HL-60/S4 treated with phorbol 12-myristate 13-acetate at 8.2 ng/mL for 4 days and 3 days (cell line): Measurements from ENCODE around the gene MRPL24.
"Not testable (repeated sequence)": the region's sequence is repeated elsewhere in the genome, so short reads cannot be mapped to it uniquely, and the experiment has no call there.

Experiments
- in situ Hi-C: fragments of 300-500 bp; cut with MboI; formaldehyde crosslinking; loops from 2 replicates; pipeline ENCODE4 v1.15.0; 2022; ENCODE audit warnings: low sequenced_read_pairs

Gene MRPL24

DNA sequence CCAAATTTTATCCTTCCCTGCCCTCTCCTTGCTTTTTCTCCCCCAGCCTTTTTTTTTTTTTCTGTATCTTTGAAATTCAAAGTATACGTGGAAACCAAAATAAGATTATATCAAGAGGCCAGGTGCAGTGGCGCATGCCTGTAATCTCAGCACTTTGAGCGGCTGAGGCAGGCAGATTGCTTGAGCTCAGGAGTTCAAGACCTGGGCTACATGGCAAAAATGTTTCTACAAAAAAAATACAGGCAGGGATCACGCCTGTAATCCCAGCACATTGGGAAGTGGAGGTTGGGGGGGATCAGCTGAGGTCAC lies 19.9 kb upstream of the MRPL24 start:
- in situ Hi-C loops, result no loop called here

DNA sequence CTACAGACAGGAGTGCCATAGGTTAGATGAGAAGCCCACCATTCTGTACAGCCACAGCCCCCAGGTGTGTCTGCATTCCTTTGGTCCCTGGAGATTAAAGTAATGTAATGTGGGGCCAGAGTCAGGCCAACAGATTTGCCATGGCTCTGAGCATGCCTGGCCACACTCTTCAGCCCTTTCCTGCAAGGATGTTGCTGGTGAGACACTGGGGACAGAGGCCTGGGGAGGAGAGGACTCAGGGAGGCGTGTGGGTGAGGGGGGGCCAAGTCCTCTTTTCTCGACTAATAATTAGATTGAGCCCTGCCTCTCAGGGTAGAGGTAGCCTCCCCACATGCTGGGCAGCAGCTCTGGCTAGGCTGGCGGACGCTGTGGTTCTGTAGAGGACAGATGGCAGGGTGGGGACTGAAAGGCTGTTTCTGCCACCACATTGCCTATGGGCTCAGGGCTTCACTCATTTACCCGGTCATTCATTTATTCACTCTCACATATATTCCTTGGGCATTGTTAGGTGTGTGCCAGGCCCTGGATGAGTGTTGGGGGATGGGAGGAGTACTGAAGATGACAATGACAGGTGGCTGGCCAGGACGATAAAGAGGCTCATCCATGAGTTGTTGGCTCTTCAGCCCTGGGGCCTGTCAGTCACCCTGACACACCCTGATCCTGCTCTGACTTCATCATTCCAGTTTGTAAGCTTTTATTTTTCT lies 19.4 kb upstream of the MRPL24 start:
- in situ Hi-C loops, result no loop called here

DNA sequence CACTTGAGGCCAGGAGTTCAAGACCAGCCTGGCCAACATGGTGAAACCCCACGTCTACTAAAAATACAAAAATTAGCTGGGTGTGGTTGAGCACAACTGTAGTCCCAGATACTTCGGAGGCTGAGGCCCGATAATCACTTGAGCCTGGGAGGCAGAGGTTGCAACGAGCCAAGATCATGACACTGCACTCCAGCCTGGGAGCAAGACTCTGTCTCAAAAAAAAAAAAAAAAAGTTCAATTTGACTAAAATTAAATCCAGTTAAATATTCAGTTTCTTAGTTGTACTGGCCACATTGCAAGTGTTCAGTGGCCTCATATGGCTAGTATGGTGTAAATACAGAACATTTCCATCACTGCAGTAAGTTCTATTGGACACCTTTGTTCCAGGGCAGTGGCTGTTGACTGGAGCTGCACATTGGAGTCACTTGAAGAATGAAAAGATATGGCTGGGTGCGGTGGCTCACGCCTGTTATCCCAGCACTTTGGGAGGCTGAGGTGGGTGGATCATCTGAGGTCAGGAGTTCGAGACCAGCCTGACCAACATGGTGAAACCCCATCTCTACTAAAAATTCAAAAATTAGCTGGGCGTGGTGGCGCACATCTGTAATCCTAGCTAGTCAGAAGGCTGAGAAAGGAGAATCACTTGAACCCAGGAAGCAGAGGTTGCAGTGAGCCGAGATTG lies 16.8 kb upstream of the MRPL24 start:
- in situ Hi-C loops, result not testable (repeated sequence)

DNA sequence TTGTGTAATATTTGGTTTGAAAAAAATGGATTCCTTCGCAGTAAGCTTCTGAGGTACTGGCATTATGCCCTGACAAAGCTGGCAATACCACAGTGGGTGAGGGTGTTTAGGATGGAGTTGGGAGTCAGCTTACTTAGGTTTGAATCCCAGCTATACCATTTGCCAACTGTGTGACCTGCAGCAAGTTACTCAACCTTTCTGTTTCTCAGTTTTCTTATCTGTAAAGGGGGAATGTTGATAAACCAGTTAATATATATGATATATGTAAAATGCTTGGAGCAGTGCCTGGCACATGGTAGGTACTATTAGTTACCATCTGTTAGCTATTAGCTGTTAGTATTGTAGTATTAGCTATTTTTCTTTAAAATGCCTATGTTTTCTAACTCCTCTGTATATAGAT lies 15.5 kb upstream of the MRPL24 start:
- in situ Hi-C loops, result no loop called here

DNA sequence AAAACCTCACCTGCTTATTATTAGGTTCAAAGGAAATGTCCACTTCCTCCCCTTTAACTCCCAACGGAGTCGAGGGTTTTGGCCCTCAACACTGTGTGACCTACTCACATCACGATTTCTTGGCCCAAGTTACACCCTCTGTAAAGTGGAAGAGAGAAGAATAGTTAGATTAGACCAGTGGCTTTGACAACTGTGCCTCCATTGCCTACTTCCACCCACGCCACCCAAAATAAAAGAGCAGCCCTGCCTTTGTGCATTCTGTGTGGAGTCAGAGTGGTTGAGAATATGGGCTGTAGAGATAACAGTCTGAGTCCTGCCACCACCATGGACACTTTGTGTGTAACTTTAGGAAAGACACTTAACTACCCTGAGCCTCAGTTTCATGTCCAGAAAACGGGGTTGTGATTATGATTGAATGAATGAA lies 14.7 kb upstream of the MRPL24 start:
- in situ Hi-C loops, result no loop called here

DNA sequence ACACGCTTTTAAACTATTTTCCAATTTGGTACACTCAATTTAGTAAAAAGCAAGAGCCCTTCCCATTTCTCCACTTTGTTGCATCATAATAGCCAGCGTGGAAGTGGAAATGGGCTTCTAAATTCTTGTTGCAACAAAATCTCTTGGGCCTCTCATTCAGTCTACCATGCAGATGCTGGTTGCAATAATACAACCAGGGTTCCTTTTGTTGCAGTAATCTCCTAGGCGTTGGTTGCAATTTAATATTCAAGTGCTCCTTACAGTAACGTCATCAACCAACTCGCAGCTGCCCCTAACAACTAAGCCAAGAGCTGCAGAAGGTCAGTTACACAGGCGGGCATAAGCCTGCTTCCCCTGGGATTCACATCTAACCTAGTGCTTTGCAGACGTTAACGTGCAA lies 13.3 kb upstream of the MRPL24 start:
- in situ Hi-C loops, result no loop called here

DNA sequence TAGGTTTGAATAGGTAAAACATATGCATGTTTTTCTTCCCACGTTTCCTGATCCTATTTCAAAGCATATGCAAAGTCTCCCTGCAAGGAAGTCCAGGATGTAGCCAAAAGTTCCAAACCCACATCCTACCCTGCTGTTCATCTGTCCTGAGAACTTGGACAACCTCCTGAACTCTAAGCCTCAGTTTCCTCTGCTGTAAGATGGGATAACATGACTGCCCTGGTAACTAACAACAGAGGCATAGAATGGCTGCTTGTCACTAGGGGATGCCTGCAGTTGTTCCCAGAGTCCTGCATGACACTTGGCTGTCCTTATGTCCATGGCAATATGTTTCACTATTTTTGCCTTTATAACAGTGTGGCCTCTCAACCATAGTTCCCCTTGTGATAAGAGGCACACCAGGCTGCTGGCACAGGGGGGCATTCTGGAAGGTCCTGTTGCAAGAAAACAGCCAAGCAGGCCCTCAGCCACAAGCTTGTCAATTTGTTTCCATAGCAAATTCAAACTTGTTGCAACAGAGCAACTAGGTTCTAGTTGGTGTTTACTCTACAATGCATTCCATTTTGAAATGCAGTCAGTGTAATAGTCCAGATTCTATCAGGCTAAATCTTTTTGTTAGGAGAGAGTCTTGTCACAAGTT lies 12.1 kb upstream of the MRPL24 start:
- in situ Hi-C loops, result no loop called here

DNA sequence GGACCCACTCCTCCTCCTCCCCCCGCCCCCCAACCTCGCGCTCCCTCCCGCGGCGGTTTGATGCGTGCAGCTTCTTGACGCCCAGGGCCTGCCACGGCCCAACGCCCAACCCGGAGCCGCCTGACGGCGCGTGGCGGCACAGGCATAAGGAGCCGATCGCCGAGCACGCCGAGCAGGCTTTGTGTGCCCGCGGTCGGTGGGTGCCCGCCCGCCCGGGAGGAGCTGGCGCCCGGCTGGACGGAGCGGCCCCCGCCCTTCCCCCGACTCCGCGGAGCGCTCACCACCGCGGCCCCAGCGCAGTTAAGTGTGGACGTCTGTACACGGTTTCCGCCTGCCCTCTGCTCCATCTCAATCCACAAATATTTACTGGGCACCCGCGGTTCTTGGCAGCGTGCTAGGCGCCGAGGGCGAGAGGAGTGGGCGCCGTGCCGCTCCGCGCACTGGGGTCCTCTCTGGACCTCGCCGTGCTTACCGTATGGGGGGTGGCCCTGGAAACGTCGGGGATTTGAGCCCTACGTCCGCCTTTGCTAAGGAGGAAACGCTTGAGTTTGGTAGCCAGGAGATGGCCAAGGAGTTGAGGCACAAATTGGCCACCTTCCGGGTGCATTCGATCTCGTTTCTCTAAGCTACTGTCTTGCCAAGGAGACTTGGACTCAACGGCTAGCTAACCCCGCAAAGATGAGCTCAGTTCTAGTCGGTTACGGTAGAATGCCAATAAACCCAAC lies 11.0 kb upstream of the MRPL24 start:
- in situ Hi-C loops, result no loop called here

DNA sequence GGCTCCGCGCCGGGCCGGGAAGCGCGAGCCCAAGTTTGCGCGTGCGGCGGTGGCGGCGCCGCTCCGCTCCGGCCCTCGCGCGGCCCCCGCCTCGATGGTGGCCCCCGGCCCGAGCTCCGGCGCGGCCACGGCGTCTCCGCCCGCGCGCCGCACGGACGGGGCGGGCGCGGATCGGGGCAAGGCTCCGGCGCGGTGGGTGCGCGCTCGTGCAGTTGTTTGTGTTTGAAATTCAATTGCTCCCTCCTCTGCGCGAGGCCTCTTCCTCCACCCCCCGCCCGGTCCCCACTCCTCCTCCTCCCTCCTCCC lies 10.5 kb upstream of the MRPL24 start, which contains the start of gene HDGF:
TSS of gene HDGF (minus strand) at position 225 of the 306 bp plus-strand sequence. CDS start 246 bp downstream, outside the sequence.
- in situ Hi-C loops, result no loop called here

DNA sequence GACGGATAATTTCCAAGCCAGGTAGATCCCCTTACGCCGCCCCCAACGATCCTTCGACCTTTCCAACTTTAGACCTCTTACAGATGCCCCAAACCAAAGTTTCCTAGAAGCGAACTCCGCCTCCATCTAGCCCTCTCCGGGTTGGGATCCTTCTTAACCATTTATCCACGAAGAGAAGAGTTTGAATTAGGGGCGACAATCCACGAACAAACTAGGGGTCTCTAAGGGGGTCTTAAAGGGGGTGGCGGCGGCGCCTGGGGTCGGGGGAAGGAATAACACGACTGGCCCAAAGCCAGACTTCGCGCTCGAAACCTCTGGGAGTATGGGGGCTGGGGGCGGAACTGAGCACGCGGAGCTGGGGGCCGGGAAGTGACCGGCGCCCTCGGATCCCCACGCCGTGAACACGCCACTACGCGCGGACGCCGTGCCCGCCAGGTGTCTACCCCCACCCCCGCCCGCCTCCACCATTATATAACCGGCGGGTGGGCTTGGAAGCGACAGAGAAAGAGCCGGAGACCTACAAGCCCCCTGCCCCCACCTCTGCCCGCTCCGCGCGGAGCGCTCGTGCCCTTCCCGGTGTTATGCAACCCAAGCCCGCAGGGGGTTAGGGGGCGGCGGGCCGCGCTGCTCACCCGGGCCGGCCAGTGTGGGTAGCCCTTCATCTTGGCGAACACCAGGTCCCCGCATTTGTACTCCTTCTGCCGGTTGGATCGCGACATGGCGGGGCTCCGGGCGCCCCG lies 10.0 kb upstream of the MRPL24 start:
- in situ Hi-C loops, result no loop called here

DNA sequence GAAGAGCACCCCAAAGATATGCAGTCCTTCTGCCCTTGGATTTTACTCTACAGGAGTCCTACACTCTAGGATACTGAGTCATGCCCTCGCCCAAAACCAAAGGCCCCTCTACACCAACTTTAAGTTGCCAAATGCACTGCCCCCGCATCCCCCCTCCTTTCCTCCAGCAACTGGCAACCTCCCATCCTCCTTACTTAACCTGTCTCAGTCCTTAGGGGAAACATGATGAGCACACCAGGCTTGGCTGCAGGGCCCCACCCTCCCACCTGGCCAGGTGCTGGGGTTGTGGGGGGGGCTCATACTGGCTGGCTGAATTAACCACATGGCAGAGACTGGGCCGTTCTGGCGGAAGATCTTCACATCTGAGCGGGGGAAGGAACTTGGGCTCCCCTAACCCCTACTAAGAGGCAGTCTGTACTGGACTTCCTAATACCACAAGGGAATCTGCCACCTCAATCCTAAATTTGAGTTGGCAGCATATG lies 9.3 kb upstream of the MRPL24 start:
- in situ Hi-C loops, result no loop called here

DNA sequence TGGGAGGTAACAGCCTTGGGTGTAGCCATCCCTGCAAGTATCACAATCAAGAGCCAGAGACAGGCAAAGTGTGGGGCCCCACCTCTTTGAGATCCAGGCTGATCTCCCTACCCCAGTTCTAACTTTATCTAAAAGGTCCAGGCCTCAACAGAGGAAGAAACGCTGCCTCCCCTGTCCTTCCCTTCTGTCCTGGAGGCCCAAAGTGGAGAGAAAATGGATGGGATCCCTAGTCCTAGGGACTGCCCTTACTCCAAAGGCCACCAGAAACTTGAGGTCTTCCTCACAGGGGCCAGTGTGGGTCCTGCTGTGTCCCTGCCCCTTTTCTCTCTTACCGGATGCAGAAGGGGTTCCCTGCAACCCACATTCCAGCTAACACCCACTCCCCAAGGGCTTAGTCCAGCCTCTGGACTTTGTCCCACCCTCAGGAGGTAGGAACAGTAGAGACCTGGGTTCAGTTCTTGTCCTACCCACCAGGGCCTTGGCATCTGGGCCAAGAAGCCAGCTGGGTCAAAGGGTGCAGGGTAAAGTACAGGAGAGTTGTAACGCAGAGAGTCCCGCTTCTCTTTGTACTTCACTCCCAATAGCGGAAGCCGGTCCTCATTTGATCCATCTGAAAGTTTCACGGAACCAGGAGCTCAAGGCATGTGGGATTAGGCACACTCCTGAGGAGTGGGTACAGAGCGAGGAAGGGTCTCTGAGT lies 8.7 kb upstream of the MRPL24 start:
- in situ Hi-C loops, result no loop called here

DNA sequence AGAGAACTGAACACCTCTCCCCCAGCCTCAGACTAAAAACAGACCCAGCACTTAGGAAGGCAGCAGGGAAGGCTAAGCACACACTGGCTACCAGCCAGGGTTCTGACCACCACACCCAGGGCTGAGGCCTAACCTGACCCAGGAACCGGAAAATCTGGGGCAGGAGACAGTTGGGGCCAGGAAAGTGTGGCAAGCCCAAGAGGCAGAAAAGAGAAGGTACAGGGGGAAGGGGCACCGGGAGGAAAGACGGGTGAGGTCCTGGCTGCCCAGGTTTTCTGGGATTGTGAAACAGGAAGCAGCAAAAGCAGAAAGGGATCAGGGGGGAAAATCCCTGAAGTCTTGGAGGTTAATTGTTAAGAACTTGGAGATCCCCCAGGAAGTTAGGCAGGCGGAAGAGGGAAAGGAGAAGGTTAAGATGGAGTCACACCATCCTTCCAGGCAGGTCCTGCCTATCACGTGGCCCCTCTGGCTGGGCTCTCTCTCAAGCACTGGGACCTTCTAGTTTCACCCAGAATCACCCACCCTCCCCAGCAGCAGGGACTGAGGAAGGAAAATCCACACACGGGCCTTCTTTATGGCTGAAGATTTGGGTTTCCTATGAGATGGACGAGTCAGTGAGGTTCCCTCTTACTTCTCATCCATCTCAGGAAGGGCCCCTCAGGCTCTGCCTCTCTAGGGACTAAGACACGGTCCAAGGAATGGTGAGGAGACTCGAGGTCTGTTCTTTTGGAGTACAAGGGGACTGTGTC lies 8.0 kb upstream of the MRPL24 start:
- in situ Hi-C loops, result no loop called here

DNA sequence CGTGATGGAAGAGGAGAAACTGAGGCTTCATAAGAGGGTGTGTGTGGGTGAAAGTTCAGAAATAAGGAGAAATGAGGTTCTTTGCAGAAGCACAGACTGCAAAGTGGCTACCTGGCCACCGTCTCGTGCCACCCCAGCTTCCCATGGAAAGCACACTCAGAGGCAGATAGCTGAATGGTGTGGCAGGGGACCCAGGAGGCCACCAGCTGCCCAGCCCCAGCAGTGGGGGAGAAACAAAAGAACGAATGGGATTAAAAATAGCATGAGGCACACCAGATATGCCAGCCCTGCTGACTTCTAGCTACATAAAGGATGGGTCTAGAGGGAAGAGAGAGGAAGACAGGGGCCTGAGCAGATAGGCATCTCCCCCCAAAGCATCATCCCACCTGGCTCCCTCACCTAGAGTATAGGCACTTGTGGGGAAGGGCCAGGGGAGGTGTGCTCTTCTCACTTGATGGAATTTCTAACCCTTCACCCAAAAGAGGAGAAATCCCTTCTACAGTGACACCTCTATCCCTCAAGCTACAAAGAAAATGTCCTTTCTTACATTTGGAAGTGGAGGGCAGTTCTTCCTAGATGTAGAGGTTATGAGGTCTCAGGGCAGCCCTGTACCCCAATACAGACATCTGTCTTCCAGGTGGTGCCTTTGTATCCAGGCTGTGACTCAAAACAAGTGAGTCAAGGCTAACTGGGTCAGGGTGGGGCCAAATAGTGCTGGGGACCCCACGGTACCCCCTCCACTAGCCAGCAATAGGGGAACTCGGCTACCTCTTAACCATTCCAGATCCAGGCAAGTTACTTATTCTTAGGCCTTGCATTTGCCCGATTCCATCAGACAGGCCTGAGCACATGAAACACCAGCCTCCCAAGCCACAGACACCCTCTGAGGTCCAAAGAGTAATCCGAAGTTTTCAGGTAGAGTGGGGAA lies 7.1 kb upstream of the MRPL24 start:
- in situ Hi-C loops, result no loop called here

DNA sequence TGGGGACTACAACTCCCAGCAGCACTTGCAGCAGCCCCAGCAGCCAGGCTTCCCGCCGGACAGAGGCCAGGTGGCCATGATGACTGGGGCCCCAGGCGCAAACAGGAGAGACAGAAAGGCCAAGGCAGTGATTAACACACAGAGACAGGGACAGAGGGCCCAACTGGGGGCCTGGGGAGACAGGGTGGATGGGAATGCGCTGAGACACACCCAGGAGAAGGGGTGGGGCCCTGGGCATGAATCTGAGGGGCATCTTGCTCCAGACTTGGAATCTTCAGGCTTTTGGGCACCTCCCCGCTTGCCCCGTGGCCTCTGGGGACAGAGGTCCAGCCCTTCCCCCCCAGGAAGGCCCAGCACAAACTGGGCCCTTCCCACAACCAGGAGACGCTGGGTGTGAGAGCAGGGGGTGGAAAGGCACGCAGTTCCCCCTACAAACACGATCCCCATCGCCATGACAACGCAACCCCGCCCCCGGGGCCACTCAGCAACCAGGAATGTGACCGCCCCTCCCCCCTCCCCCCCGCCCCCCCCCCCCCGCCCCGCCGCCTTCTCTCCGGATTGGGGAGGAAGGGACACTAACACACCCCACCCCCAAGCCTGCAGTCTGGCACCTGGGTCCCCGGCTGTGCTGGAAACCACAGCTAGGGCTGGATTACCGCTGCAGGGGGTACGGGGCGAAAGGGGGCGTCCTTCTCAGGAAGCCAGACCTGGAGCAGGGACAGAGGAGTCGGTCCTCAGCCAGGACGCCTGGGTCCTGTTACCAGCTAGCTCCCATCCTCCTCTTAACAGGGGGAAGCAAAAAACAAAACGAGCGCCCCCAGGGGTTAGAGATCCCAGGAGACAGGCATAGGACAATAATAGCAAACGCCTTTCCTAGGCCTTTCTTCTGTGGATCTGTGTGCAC lies 6.1 kb upstream of the MRPL24 start:
- in situ Hi-C loops, result no loop called here

DNA sequence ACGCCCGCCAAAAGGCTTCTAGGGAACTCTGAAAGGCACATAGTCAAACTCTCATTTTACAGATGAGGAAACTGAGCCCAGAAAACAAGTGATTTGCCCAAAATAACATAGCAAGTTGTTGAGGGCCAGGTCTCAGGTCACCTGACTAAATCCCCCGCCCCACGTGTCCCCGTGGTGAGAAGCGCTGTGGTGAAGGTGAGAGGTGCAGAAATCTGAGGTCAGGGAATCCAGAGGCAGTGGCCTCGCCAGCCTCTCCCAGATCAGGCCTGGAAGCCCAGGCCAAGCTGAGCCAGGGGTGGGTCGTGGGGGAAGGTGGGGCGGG lies 5.5 kb upstream of the MRPL24 start:
- in situ Hi-C loops, result no loop called here

DNA sequence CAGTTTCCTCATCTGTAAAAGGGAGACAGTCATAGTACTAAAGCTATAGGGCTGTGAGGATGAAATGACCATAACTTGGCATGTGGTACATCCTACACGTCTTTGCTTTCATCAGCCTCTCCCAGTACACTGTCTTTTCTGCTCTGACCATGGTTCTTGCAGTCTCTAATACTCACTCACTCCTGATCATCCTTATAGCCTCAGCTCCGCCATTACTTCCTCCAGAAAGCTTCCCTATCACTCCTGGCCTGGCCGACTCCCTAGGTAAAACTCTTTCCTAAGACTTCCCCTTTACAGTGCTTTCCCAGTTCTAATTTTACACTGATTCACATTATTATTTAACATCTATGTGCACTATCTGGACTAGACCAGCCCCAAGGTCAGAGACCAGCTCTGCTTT lies 5.0 kb upstream of the MRPL24 start:
- in situ Hi-C loops, result no loop called here
